ENCODE data around the gene MYL11.

Gene MYL11

DNA sequence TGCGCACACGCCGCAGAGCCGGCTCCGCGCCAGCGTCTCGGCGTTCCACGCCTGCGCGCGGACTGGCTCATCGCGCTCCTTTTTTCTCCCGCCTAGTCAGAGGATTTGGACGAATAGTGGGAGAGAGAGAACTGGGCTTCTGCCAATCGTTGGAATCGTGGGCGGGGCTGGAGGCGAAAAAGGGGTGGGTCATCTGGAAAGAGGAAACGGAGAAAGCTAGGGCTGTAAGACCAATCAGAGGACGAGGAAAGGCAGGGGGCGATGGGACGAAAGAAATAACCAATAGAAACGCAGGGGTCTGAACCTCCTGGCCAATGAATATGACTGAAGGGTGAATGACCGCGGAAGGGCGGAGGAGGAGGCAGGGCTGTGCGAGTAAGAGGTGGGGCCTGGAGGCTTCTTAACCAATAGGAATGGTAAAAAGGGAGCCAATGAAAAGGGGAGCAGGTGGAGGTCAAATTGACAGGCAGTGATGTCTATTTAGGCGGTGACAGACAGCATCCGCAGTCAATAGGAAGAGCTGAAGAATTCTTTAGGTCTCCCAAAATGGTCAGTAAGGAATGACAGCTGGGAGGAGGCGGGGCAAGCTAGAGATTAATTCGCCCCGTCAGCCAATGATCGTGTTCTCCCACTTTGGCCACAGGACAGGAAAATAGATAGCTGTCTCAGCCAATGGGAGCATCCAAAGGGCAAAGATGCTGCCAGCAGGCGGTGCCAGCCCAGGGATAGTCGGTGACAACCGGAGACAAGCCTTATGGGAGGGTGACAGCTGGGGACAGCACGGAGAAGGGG, 4.0 kb upstream of the MYL11 start, which contains the start of gene TBC1D10B:
TSS of gene TBC1D10B (minus strand) at position 39 of the 792 bp plus-strand sequence. CDS start 311 bp downstream, outside the sequence.
- ChIA-PET POLR2A (ENCODE audit: low non-redundant PET) (interaction anchor here (0.6 to 0.8 kb wide), 3 partner anchors 11 to 37 kb away, joined by 3 to 4 read pairs (median 4); partner anchors contain the start of gene ZNF771), CTCF (interaction anchor here (0.8 kb wide), 1 partner anchor 39 kb away, joined by 3 read pairs; no protein-coding TSS in a partner anchor)
- peak within 1 kb of the TSS; percentile 88 for H3K27ac ChIP-seq
- TF ChIP-seq, protein P1, sequence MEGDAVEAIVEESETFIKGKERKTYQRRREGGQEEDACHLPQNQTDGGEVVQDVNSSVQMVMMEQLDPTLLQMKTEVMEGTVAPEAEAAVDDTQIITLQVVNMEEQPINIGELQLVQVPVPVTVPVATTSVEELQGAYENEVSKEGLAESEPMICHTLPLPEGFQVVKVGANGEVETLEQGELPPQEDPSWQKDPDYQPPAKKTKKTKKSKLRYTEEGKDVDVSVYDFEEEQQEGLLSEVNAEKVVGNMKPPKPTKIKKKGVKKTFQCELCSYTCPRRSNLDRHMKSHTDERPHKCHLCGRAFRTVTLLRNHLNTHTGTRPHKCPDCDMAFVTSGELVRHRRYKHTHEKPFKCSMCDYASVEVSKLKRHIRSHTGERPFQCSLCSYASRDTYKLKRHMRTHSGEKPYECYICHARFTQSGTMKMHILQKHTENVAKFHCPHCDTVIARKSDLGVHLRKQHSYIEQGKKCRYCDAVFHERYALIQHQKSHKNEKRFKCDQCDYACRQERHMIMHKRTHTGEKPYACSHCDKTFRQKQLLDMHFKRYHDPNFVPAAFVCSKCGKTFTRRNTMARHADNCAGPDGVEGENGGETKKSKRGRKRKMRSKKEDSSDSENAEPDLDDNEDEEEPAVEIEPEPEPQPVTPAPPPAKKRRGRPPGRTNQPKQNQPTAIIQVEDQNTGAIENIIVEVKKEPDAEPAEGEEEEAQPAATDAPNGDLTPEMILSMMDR (conservative IDR thresholded peaks at IDR 0.05; ENCODE audit: low read depth), result no peak
- DNase-seq (ENCODE audit: low spot score), result peak; percentile 100

DNA sequence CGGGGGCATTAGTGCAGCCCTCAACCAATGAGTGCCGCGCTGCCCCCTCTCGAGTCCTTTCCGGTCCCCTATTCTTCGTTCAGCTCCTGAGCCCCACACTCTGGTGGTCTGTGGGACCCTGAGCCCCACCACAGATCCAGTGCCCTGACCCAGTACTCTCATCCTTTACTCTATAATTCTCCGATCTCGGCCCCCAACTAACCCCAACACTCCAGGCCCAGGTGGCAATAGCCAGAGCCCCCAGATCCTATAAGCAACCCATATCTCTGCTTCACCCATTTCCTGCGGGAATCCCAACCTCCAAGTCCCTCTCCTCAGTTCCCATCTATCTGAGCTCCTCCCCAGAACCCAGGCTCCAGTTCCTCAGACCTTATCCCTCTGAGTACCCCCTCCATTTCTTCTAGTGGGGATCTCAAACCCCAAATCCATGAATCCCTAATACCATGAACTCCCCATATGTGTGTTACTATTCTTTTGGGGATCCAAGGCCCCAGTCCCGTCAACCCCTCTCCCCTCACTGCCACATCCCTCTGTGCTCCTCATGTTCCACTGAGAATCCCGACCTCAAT, 3.3 kb upstream of the MYL11 start:
- CTCF ChIA-PET, result interaction anchor here (0.8 kb wide), 1 partner anchor 38 kb away, joined by 3 read pairs; no protein-coding TSS in a partner anchor

DNA sequence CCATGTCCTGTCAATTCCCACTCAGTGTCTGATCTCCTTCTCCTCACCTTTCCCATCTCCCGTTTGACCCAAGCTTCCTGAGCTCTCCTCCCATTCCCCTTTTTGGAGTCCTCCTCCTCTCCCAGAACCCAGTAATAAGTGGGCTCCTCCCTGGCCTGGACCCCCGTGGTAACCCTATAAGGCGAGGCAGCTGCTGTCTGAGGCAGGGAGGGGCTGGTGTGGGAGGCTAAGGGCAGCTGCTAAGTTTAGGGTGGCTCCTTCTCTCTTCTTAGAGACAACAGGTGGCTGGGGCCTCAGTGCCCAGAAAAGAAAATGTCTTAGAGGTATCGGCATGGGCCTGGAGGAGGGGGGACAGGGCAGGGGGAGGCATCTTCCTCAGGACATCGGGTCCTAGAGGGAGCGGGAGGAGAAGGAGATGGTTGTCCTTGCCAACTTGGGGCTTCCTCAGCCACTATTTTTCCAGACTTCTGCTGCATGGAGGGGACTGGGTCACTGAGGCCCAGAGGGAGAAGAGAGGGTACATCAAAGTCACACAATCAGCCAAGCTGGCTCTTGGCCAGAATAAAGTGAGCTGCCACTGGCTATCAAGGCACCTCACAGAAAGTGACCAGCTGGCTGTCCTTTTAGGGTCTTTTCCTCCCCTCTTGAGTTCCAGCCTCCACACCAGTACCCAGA, 2.4 kb upstream of the MYL11 start:
- POLR2A ChIA-PET (ENCODE audit: low non-redundant PET), result no interaction called here
- peak overlapping the region; percentile 81 for H3K27ac ChIP-seq
- no peak for DNase-seq (ENCODE audit: low spot score)
- TF ChIP-seq, protein P1 (conservative IDR thresholded peaks at IDR 0.05; ENCODE audit: low read depth), result no peak
- CTCF ChIA-PET, result no interaction called here

More for the DNA sequence above, 3.3 kb upstream of the MYL11 start:
- peak overlapping the region; percentile 81 for H3K27ac ChIP-seq
- DNase-seq (ENCODE audit: low spot score), result no peak
- TF ChIP-seq, protein P1 (conservative IDR thresholded peaks at IDR 0.05; ENCODE audit: low read depth), result no peak
- POLR2A ChIA-PET (ENCODE audit: low non-redundant PET), result interaction anchor here (0.7 to 0.8 kb wide), 2 partner anchors 12 to 36 kb away, joined by 3 to 4 read pairs; partner anchors contain the start of gene ZNF771

DNA sequence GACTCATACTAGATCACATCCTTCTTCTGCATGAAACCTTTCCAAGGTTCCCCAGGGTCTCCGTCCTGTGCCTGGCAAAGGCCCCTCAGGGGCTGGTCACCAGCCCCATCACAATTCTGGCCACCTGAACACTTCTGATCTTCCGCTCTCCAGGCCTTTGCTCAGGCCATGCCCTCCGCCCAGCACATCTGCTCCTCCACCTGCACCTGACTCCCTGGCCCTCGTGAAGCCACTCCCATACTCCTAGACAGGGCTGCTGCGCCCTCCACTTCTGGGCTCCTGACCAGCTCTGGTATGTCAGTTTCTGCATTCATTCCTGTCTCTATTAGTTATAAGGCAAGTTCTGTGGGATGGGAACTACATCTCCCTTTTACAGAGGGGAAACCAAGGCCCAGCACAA, 1.9 kb upstream of the MYL11 start:
- TF ChIP-seq, protein P1 (conservative IDR thresholded peaks at IDR 0.05; ENCODE audit: low read depth), result no peak
- no peak overlapping the region for H3K27ac ChIP-seq
- no peak for DNase-seq (ENCODE audit: low spot score)
- CTCF ChIA-PET, result no interaction called here
- POLR2A ChIA-PET (ENCODE audit: low non-redundant PET), result no interaction called here

DNA sequence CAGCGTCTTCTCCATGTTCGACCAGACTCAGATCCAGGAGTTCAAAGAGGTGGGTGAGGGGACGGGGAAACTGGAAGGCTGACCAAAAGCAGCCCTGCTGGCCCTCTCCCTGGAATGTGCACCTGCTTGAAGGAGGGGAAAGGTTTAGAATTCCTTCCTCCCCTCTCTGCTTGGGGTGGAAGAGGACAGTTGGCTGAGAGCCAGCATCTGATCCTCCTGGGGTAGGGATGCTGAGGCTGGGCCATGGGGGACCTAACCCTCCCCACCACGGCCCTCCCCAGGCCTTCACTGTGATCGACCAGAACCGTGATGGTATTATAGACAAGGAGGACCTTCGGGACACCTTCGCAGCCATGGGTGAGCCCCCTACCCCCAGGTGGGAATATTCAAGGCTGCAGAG, 1.3 kb downstream of the MYL11 start:
- no peak for DNase-seq (ENCODE audit: low spot score)
- ChIA-PET POLR2A (ENCODE audit: low non-redundant PET) (no interaction called here), CTCF (interaction anchor here (0.6 to 0.9 kb wide), 3 partner anchors 17 to 42 kb away, joined by 3 read pairs; partner anchors contain the start of gene ZNF48)
- TF ChIP-seq, protein P1 (conservative IDR thresholded peaks at IDR 0.05; ENCODE audit: low read depth), result no peak
- H3K27ac ChIP-seq, result peak overlapping the region; percentile 99

DNA sequence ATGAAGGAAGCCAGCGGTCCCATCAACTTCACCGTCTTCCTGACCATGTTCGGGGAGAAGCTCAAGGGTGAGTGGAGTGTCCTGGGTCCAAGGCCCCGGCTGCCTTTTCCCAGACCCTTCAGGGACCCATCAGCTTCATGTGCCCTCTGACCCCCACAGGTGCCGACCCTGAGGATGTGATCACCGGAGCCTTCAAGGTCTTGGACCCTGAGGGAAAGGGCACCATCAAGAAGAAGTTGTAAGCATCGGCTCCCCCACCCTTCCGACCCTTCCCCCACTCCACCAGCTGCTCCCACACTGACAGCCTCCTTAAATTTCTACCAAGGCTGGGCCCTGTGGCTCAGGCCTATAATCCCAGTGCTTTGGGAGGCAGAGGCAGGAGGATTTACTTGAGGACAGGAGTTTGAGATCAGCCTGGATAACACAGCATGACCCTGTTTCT, 1.9 kb downstream of the MYL11 start:
- TF ChIP-seq, protein P1 (conservative IDR thresholded peaks at IDR 0.05; ENCODE audit: low read depth), result no peak
- ChIA-PET CTCF (interaction anchor here (0.6 kb wide), 2 partner anchors 16 to 19 kb away, joined by 3 read pairs; partner anchors contain the start of gene ZNF48), POLR2A (ENCODE audit: low non-redundant PET) (no interaction called here)
- peak overlapping the region; percentile 99 for H3K27ac ChIP-seq
- no peak for DNase-seq (ENCODE audit: low spot score)

Data from RWPE1 (cell line).